ENCODE data around the gene PRSS36. TPM values are rescaled to one million over a fixed set of nuclear protein-coding genes. Genes with fewer than 3 reads are reported as not detected.

Gene PRSS36
- total RNA-seq, 1 experiment from 2014 or later: not detected

- no peak overlapping the region for H3K9ac ChIP-seq (ENCODE audit: low read length)
- H3K36me3 ChIP-seq (ENCODE audit: insufficient read depth, low read length): no peaks in the 10 kb centered on the region; the same call in none of the 2 replicates
- H3K4me1 ChIP-seq (ENCODE audit: low read length): peaks cover 12% of the 10 kb centered on the region
- no peak overlapping the region for H2AFZ ChIP-seq (ENCODE audit: low read length)
- H3K4me2 ChIP-seq (ENCODE audit: low read depth, low read length, poor library complexity, severe bottlenecking): no peak overlapping the region
- H3K79me2 ChIP-seq (ENCODE audit: low read length): peaks cover 27% of the 10 kb centered on the region
- DNase-seq: no peak
- no peak overlapping the region for H3K4me3 ChIP-seq (ENCODE audit: low read length)
- no peaks in the 10 kb centered on the region for H3K27me3 ChIP-seq (ENCODE audit: low read length)
- no peaks in the 10 kb centered on the region for H4K20me1 ChIP-seq (ENCODE audit: insufficient read depth, low read depth, low read length)
- H3K9me2 ChIP-seq (replicated peaks; ENCODE audit: insufficient read depth, low read length): no peaks in the 10 kb centered on the region
- no peaks in the 10 kb centered on the region for H3K9me3 ChIP-seq (ENCODE audit: low read length)
- H3K27ac ChIP-seq (ENCODE audit: low read length): no peak overlapping the region
Observed at GRCh38 chr16:31114468-31114867, 35.4 kb downstream of the PRSS36 start.

- Histone ChIP-seq H3K36me3 (ENCODE audit: insufficient read depth, low read length) (no peaks in the 10 kb centered on the region; the same call in none of the 2 replicates), H2AFZ (ENCODE audit: low read length) (no peak overlapping the region), H3K79me2 (ENCODE audit: low read length) (peaks cover 28% of the 10 kb centered on the region), H3K4me3 (ENCODE audit: low read length) (no peak overlapping the region), H3K9ac (ENCODE audit: low read length) (no peak overlapping the region), H4K20me1 (ENCODE audit: insufficient read depth, low read depth, low read length) (no peaks in the 10 kb centered on the region), H3K27me3 (ENCODE audit: low read length) (no peaks in the 10 kb centered on the region), H3K4me1 (ENCODE audit: low read length) (peaks cover 13% of the 10 kb centered on the region), H3K9me2 (replicated peaks; ENCODE audit: insufficient read depth, low read length) (no peaks in the 10 kb centered on the region), H3K4me2 (ENCODE audit: low read depth, low read length, poor library complexity, severe bottlenecking) (no peak overlapping the region), H3K9me3 (ENCODE audit: low read length) (no peaks in the 10 kb centered on the region), H3K27ac (ENCODE audit: low read length) (no peak overlapping the region)
- no peak for DNase-seq
Observed at GRCh38 chr16:31113121-31114120, 36.4 kb downstream of the PRSS36 start.

- H3K4me3 ChIP-seq (ENCODE audit: low read length): no peak overlapping the region
- H4K20me1 ChIP-seq (ENCODE audit: insufficient read depth, low read depth, low read length): no peaks in the 10 kb centered on the region
- peaks cover 13% of the 10 kb centered on the region for H3K4me1 ChIP-seq (ENCODE audit: low read length)
- no peaks in the 10 kb centered on the region; the same call in none of the 2 replicates for H3K36me3 ChIP-seq (ENCODE audit: insufficient read depth, low read length)
- peaks cover 24% of the 10 kb centered on the region for H3K79me2 ChIP-seq (ENCODE audit: low read length)
- no peak overlapping the region for H3K4me2 ChIP-seq (ENCODE audit: low read depth, low read length, poor library complexity, severe bottlenecking)
- no peak overlapping the region for H3K27ac ChIP-seq (ENCODE audit: low read length)
- no peaks in the 10 kb centered on the region for H3K9me2 ChIP-seq (replicated peaks; ENCODE audit: insufficient read depth, low read length)
- no peaks in the 10 kb centered on the region for H3K27me3 ChIP-seq (ENCODE audit: low read length)
- no peaks in the 10 kb centered on the region for H3K9me3 ChIP-seq (ENCODE audit: low read length)
- H2AFZ ChIP-seq (ENCODE audit: low read length): no peak overlapping the region
- H3K9ac ChIP-seq (ENCODE audit: low read length): no peak overlapping the region
- no peak for DNase-seq
Observed at GRCh38 chr16:31112711-31113110, 37.2 kb downstream of the PRSS36 start.

- Histone ChIP-seq H3K9me3 (ENCODE audit: low read length) (no peaks in the 10 kb centered on the region), H3K27ac (ENCODE audit: low read length) (no peak overlapping the region), H3K9ac (ENCODE audit: low read length) (no peak overlapping the region), H3K4me3 (ENCODE audit: low read length) (no peak overlapping the region), H3K4me2 (ENCODE audit: low read depth, low read length, poor library complexity, severe bottlenecking) (no peak overlapping the region), H3K4me1 (ENCODE audit: low read length) (peaks cover 18% of the 10 kb centered on the region), H3K27me3 (ENCODE audit: low read length) (no peaks in the 10 kb centered on the region), H3K79me2 (ENCODE audit: low read length) (peaks cover 24% of the 10 kb centered on the region), H4K20me1 (ENCODE audit: insufficient read depth, low read depth, low read length) (no peaks in the 10 kb centered on the region), H3K9me2 (replicated peaks; ENCODE audit: insufficient read depth, low read length) (no peaks in the 10 kb centered on the region), H2AFZ (ENCODE audit: low read length) (no peak overlapping the region), H3K36me3 (ENCODE audit: insufficient read depth, low read length) (no peaks in the 10 kb centered on the region; the same call in none of the 2 replicates)
- DNase-seq: no peak
Observed at GRCh38 chr16:31111881-31112466, 37.9 kb downstream of the PRSS36 start.

GRCh38 chr16:31110106-31111034 lies 39.5 kb downstream of the PRSS36 start:
- H3K9ac ChIP-seq (ENCODE audit: low read length): no peak overlapping the region
- H3K4me2 ChIP-seq (ENCODE audit: low read depth, low read length, poor library complexity, severe bottlenecking): no peak overlapping the region
- no peaks in the 10 kb centered on the region for H3K9me2 ChIP-seq (replicated peaks; ENCODE audit: insufficient read depth, low read length)
- no peak for DNase-seq
- no peaks in the 10 kb centered on the region for H3K27me3 ChIP-seq (ENCODE audit: low read length)
- H3K9me3 ChIP-seq (ENCODE audit: low read length): no peaks in the 10 kb centered on the region
- H3K36me3 ChIP-seq (ENCODE audit: insufficient read depth, low read length): no peaks in the 10 kb centered on the region; the same call in none of the 2 replicates
- H3K4me1 ChIP-seq (ENCODE audit: low read length): peaks cover 20% of the 10 kb centered on the region
- H4K20me1 ChIP-seq (ENCODE audit: insufficient read depth, low read depth, low read length): no peaks in the 10 kb centered on the region
- no peak overlapping the region for H2AFZ ChIP-seq (ENCODE audit: low read length)
- peaks cover 18% of the 10 kb centered on the region for H3K79me2 ChIP-seq (ENCODE audit: low read length)
- H3K4me3 ChIP-seq (ENCODE audit: low read length): no peak overlapping the region
- H3K27ac ChIP-seq (ENCODE audit: low read length): no peak overlapping the region

- peak overlapping the region; percentile 92; the same call in 1 of the 2 replicates for H3K4me3 ChIP-seq (ENCODE audit: low read length)
- no peaks in the 10 kb centered on the region; the same call in none of the 2 replicates for H3K36me3 ChIP-seq (ENCODE audit: insufficient read depth, low read length)
- no peak for DNase-seq
- no peak overlapping the region for H2AFZ ChIP-seq (ENCODE audit: low read length)
- no peak overlapping the region for H3K27ac ChIP-seq (ENCODE audit: low read length)
- H3K27me3 ChIP-seq (ENCODE audit: low read length): no peaks in the 10 kb centered on the region
- no peaks in the 10 kb centered on the region for H4K20me1 ChIP-seq (ENCODE audit: insufficient read depth, low read depth, low read length)
- peaks cover 18% of the 10 kb centered on the region for H3K79me2 ChIP-seq (ENCODE audit: low read length)
- peak overlapping the region; percentile 79 for H3K4me2 ChIP-seq (ENCODE audit: low read depth, low read length, poor library complexity, severe bottlenecking)
- no peaks in the 10 kb centered on the region for H3K9me2 ChIP-seq (replicated peaks; ENCODE audit: insufficient read depth, low read length)
- no peaks in the 10 kb centered on the region for H3K9me3 ChIP-seq (ENCODE audit: low read length)
- peaks cover 20% of the 10 kb centered on the region for H3K4me1 ChIP-seq (ENCODE audit: low read length)
- H3K9ac ChIP-seq (ENCODE audit: low read length): no peak overlapping the region
Observed at GRCh38 chr16:31109622-31110021, 40.2 kb downstream of the PRSS36 start.

GRCh38 chr16:31108794-31109558 lies 40.9 kb downstream of the PRSS36 start:
- Histone ChIP-seq H3K4me1 (ENCODE audit: low read length) (peaks cover 20% of the 10 kb centered on the region), H3K27me3 (ENCODE audit: low read length) (no peaks in the 10 kb centered on the region), H3K9ac (ENCODE audit: low read length) (peak overlapping the region; percentile 96), H2AFZ (ENCODE audit: low read length) (peak overlapping the region; percentile 22; the same call in 1 of the 2 replicates), H3K36me3 (ENCODE audit: insufficient read depth, low read length) (no peaks in the 10 kb centered on the region; the same call in none of the 2 replicates), H3K9me3 (ENCODE audit: low read length) (no peaks in the 10 kb centered on the region), H3K4me3 (ENCODE audit: low read length) (peak overlapping the region; percentile 92), H3K4me2 (ENCODE audit: low read depth, low read length, poor library complexity, severe bottlenecking) (peak overlapping the region; percentile 79), H3K27ac (ENCODE audit: low read length) (0 out of 2 replicates have a peak overlapping the region, but pooled peaks have one; percentile 25), H3K9me2 (replicated peaks; ENCODE audit: insufficient read depth, low read length) (no peaks in the 10 kb centered on the region), H4K20me1 (ENCODE audit: insufficient read depth, low read depth, low read length) (no peaks in the 10 kb centered on the region), H3K79me2 (ENCODE audit: low read length) (peaks cover 18% of the 10 kb centered on the region)
- DNase-seq: peak; percentile 40
